Effector memory CD8-positive, alpha-beta T cell (primary cell): ENCODE data around the gene SENP6.
A peak's percentile ranks its signal among the peaks of the same experiment; 100 is the strongest.
"Not testable (repeated sequence)": the region's sequence is repeated elsewhere in the genome, so short reads cannot be mapped to it uniquely, and the experiment has no call there.

Source experiments
- ATAC-seq: fragments of 150-1000 bp; cut with Tn5 transposase; replicated peaks from 2 replicates; pipeline ENCODE4 v1.10.0; 2021; ENCODE audit warnings: mild to moderate bottlenecking, moderate library complexity
- DNase-seq, 3 experiments: peaks; one replicate each; pipeline ENCODE4 v3.0.0; 2021
- H3K27ac Mint-ChIP-seq, 2 donors: one replicate each; pipeline ENCODE4 v1.8.0; 2022; ENCODE audit warnings: mild to moderate bottlenecking in 2 of 2, mixed read lengths in 2 of 2, moderate library complexity in 2 of 2
- H3K27me3 Mint-ChIP-seq, 2 donors: one replicate each; pipeline ENCODE4 v1.8.0; 2022; ENCODE audit warnings: mixed read lengths in 2 of 2
- H3K36me3 Mint-ChIP-seq: one replicate; pipeline ENCODE4 v1.8.0; 2022; ENCODE audit warnings: mild to moderate bottlenecking, moderate library complexity, mixed read lengths; ENCODE audit not compliant: insufficient read depth
- H3K4me1 Mint-ChIP-seq, 2 donors: one replicate each; pipeline ENCODE4 v1.8.0; 2022; ENCODE audit warnings: low read depth in 2 of 2, mixed read lengths in 2 of 2
- H3K4me3 Mint-ChIP-seq, 2 donors: one replicate each; pipeline ENCODE4 v1.8.0; 2022; ENCODE audit warnings: mild to moderate bottlenecking in 2 of 2, mixed read lengths in 2 of 2, moderate library complexity in 2 of 2
- H3K9me3 Mint-ChIP-seq, 2 donors: one replicate each; pipeline ENCODE4 v1.8.0; 2022; ENCODE audit warnings: mixed read lengths in 2 of 2

The SENP6 gene

GRCh38 chr6:75612434-75612833 is 10.8 kb downstream of the SENP6 start:
- DNase-seq (no peak), ATAC-seq (peak; percentile 14)
- no peaks in the 10 kb centered on the region for H3K9me3 Mint-ChIP-seq
- H3K4me1 Mint-ChIP-seq = peaks cover 47 to 73% of the 10 kb centered on the region in 2 donors
- H3K27ac Mint-ChIP-seq = peak overlapping the region; percentile 90 to 91
- no peaks in the 10 kb centered on the region for H3K27me3 Mint-ChIP-seq
- no peaks in the 10 kb centered on the region for H3K36me3 Mint-ChIP-seq
- peak overlapping the region; percentile 70 to 73 for H3K4me3 Mint-ChIP-seq

- Mint-ChIP-seq H3K36me3 (no peaks in the 10 kb centered on the region), H3K4me3 (peak overlapping the region; percentile 70 to 73), H3K27me3 (no peaks in the 10 kb centered on the region), H3K4me1 (peaks cover 49 to 73% of the 10 kb centered on the region in 2 donors), H3K27ac (peak overlapping the region; percentile 90 to 91), H3K9me3 (no peaks in the 10 kb centered on the region)
- DNase-seq (no peak), ATAC-seq (peak; percentile 22)
Observed at GRCh38 chr6:75613056-75613501, 11.4 kb downstream of the SENP6 start.

- H3K36me3 Mint-ChIP-seq = peaks cover 22% of the 10 kb centered on the region
Observed at GRCh38 chr6:75618437-75618836, 16.8 kb downstream of the SENP6 start.

DNA sequence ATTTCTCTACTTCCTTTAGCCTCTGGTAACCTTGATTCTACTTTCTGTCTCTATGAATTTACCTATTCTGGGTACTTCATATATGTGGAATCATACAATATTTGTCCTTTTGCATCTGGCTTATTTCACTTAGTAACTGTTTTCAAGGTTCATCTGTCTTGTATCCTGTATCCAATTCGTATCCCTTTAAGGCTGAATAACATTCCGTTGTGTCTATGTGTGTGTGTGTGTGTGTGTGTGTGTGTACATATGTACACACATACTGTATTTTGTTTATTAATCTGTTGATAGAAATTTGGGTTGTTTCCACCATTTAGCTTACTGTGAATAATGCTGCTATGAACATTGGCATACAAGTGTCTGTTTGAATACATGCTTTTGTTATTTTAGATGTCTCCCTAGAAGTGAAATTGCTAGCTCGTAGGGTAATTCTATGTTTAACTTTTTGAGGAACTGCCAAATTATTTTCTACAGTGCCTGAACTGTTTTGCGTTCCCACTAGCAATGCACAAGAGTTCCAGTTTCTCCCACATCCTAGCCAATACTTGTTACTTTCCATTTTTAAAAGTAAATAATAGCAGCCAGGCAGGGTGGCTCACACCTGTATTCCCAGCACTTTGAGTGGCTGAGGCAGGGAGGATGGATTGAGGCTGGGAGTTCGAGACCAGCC is 17.7 kb downstream of the SENP6 start:
- Mint-ChIP-seq H3K36me3 (peaks cover 31% of the 10 kb centered on the region), H3K27me3 (no peaks in the 10 kb centered on the region), H3K4me1 (peaks cover 41 to 71% of the 10 kb centered on the region in 2 donors), H3K9me3 (no peaks in the 10 kb centered on the region), H3K4me3 (peak overlapping the region; percentile 21 to 69), H3K27ac (peak overlapping the region; percentile 86 to 90)
- no peak for DNase-seq
- no peak for ATAC-seq

More at GRCh38 chr6:75618437-75618836, 16.8 kb downstream of the SENP6 start:
- no peak for ATAC-seq
- Mint-ChIP-seq H3K4me3 (no peak overlapping the region), H3K9me3 (no peaks in the 10 kb centered on the region), H3K27ac (peak overlapping the region; percentile 86 to 90), H3K4me1 (peaks cover 41 to 73% of the 10 kb centered on the region in 2 donors), H3K27me3 (no peaks in the 10 kb centered on the region)
- no peak for DNase-seq

DNA sequence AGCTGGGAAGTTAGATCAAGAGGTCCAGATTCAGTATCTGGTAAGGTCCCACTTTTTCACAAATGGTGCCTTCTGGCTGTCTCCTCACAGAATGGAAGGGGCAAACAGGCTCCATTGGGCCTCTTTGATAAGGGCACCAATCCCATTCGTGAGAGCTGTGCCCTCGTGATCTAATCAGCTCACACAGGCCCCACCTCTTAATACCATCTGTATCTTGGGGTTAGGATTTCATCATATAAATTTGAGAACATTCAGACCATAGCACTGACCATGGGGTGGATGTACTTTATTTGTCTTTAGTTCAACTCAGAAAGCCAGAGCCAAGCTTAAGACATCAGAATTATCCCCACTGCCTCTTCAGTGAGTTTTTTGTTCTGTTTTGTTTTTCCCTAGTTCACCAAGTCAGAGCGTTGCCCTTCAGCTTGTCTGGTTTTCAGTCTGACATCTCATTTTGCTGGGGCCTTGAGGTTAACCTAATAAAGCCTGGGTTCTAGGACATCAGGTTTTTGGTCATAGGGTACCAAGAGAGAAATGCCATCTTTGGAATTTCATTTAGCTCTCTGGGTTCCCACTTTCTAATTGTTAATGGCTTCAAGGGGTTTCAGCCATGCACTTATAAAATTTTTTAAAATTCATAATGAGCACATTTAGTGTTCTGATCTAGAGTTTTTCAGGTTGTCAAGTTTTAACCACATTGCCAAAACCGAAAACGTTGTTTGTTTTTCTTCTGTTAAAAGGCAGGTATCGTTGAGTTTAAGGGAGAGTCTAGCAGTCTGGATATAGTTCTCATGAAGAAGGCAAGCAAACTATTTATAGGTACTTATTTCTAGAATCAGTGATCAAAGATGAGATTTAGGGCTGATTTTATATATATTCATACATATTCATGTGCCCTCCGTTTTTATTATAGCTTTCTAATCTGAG is 19.0 kb downstream of the SENP6 start:
- peak; percentile 51 for ATAC-seq
- peaks cover 44% of the 10 kb centered on the region for H3K36me3 Mint-ChIP-seq
- H3K4me3 Mint-ChIP-seq = peak overlapping the region; percentile 21 to 69
- DNase-seq = no peak
- H3K27me3 Mint-ChIP-seq = no peaks in the 10 kb centered on the region
- H3K9me3 Mint-ChIP-seq = no peaks in the 10 kb centered on the region
- H3K27ac Mint-ChIP-seq = peak overlapping the region; percentile 85 to 86
- H3K4me1 Mint-ChIP-seq = peaks cover 35 to 63% of the 10 kb centered on the region in 2 donors

- ATAC-seq (no peak), DNase-seq (no peak)
- H3K36me3 Mint-ChIP-seq = peaks cover 50% of the 10 kb centered on the region
- no peak overlapping the region for H3K4me3 Mint-ChIP-seq
- peak overlapping the region in 1 of 2 donors; percentile 85 for H3K27ac Mint-ChIP-seq
- no peaks in the 10 kb centered on the region for H3K9me3 Mint-ChIP-seq
- H3K27me3 Mint-ChIP-seq = no peaks in the 10 kb centered on the region
- peaks cover 30 to 55% of the 10 kb centered on the region in 2 donors for H3K4me1 Mint-ChIP-seq
Observed at GRCh38 chr6:75621846-75622245, 20.2 kb downstream of the SENP6 start.

- DNase-seq (no peak), ATAC-seq (no peak)
- H3K9me3 Mint-ChIP-seq = no peaks in the 10 kb centered on the region
- no peaks in the 10 kb centered on the region for H3K27me3 Mint-ChIP-seq
- H3K4me3 Mint-ChIP-seq = no peak overlapping the region
- H3K4me1 Mint-ChIP-seq = peaks cover 21 to 43% of the 10 kb centered on the region in 2 donors
- H3K36me3 Mint-ChIP-seq = peaks cover 56% of the 10 kb centered on the region
- H3K27ac Mint-ChIP-seq = peak overlapping the region in 1 of 2 donors; percentile 65
Observed at GRCh38 chr6:75623491-75623890, 21.8 kb downstream of the SENP6 start.

DNA sequence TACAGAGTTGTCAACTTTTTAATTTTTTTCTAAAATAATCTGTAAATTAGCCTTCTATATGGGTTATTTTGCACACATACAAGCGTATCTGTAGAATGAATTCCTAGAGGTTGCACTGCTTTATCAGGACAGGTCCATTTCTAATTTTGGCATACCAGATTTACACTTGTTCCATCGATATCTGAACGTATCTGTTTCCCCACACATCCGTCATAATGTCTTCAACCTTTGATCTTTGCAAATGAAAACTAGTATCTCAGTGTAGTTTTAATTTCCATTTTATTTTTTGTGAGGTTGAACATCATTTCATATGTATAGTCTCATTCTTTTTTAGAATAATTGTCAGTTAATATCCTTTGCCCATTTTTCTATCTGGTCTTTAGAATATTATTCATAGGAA is 22.7 kb downstream of the SENP6 start:
- H3K27ac Mint-ChIP-seq = no peak overlapping the region
- H3K4me3 Mint-ChIP-seq = no peak overlapping the region
- no peaks in the 10 kb centered on the region for H3K9me3 Mint-ChIP-seq
- H3K27me3 Mint-ChIP-seq = no peaks in the 10 kb centered on the region
- no peak for DNase-seq
- H3K4me1 Mint-ChIP-seq = peaks cover 15 to 34% of the 10 kb centered on the region in 2 donors
- peaks cover 52% of the 10 kb centered on the region for H3K36me3 Mint-ChIP-seq
- ATAC-seq = no peak

DNA sequence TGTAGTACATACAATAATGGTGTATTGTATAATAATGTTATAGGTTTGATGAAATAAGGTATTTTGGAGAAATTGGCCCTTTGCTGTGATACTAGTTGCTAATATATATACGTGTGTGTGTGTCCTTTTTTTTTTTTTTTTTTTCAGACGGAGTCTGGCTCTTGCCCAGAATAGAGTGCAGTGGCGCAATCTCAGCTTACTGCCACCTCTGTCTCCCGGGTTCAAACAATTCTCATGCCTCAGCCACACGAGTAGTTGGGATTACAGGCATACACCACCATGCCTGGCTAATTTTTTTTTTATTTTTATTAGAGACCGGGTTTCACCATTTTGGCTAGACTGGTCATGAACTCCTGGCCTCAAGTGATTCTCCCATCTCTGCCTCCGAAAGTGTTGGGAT is 23.3 kb downstream of the SENP6 start:
- H3K27ac Mint-ChIP-seq = peak overlapping the region in 1 of 2 donors; percentile 35
- no peak overlapping the region for H3K4me3 Mint-ChIP-seq
- peaks cover 10 to 34% of the 10 kb centered on the region in 2 donors for H3K4me1 Mint-ChIP-seq
- no peaks in the 10 kb centered on the region for H3K9me3 Mint-ChIP-seq
- DNase-seq (no peak), ATAC-seq (no peak)
- peaks cover 55% of the 10 kb centered on the region for H3K36me3 Mint-ChIP-seq
- H3K27me3 Mint-ChIP-seq = no peaks in the 10 kb centered on the region

DNA sequence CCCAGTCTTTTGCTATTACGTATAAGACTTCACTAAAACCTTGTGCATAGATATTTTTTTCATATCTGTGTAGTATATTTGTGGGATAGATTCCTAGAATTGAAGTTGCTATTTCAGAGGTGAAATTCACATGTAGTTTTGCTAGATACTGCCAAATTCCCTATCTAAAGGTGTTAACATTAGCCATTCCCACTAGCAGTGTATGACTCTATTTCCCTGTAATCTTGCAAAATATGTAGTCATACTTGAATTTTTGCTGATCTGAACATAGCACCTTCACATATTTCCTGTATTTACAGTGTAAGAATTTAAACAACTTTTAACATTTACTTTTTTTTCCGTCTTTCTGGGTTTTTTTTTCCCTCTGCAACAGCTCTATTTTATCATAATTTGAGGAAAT is 24.9 kb downstream of the SENP6 start:
- Mint-ChIP-seq H3K27me3 (no peaks in the 10 kb centered on the region), H3K4me3 (no peak overlapping the region), H3K36me3 (peaks cover 59% of the 10 kb centered on the region), H3K9me3 (no peaks in the 10 kb centered on the region), H3K27ac (no peak overlapping the region), H3K4me1 (peaks cover 1 to 18% of the 10 kb centered on the region in 2 donors)
- ATAC-seq (no peak), DNase-seq (no peak)

DNA sequence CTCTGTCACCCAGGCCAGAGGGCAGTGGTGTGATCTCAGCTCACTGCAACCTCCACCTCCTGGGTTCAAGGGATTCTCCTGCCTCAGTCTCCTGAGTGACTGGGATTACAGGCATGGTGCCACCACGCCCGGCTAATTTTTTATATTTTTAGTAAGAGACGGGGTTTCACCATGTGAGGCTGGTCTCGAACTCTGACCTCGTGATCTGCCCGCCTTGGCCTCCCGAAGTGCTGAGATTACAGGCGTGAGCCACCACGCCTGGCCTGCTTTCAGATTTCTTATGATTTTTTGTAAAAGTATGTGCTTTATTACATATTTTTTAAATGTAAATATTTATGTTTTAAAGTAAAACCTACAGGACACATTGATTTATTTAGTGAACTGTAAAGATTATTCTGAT is 26.0 kb downstream of the SENP6 start:
- not testable (repeated sequence) for H3K27ac Mint-ChIP-seq, ATAC-seq, H3K27me3 Mint-ChIP-seq, DNase-seq, H3K9me3 Mint-ChIP-seq, H3K4me3 Mint-ChIP-seq
- Mint-ChIP-seq H3K4me1 (peaks cover 1 to 23% of the 10 kb centered on the region in 2 donors), H3K36me3 (peaks cover 57% of the 10 kb centered on the region)

DNA sequence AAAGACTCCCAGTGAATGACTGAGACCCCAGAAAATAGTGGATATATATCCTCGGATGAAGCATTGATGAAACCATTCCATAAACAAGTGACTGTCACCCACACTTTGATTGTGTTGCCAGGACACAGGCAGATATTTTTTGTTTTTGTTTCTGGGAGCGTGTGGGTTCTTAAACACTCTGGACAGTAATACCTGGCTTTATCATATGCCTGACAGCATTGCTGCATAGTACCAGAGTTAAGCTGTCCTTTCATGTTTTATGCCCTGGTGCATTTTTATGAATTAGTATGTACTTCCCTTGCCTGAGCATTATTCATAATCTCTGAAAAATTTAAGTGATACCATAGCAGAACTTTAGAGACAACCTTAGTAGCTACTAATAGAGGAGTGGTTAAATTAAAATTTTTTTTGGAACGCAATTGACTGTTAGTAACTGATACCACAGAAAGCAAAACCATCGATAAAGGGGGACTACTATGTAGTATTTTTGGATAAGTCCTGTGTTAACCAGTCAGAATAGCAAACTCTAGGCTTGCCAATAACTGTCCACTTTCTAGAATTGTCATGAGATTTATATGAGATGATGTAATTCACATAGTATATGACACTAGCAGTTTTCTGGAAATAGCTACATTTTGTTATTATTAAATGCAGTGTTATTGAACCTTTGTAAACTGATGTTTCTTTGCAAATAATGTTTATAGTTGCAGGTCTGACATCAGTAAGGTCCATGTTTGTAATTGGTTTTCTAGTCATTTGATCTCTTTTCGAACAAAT is 30.4 kb downstream of the SENP6 start:
- no peak overlapping the region for H3K4me3 Mint-ChIP-seq
- peaks cover 41% of the 10 kb centered on the region for H3K36me3 Mint-ChIP-seq
- H3K27me3 Mint-ChIP-seq = no peaks in the 10 kb centered on the region
- no peak for ATAC-seq
- DNase-seq = no peak
- H3K9me3 Mint-ChIP-seq = no peaks in the 10 kb centered on the region
- H3K27ac Mint-ChIP-seq = no peak overlapping the region
- peaks cover 3 to 22% of the 10 kb centered on the region in 2 donors for H3K4me1 Mint-ChIP-seq

GRCh38 chr6:75633045-75633444 is 31.4 kb downstream of the SENP6 start:
- Mint-ChIP-seq H3K27ac (peak overlapping the region in 1 of 2 donors; percentile 22), H3K9me3 (no peaks in the 10 kb centered on the region), H3K27me3 (no peaks in the 10 kb centered on the region), H3K36me3 (peaks cover 44% of the 10 kb centered on the region), H3K4me3 (no peak overlapping the region), H3K4me1 (peaks cover 3 to 22% of the 10 kb centered on the region in 2 donors)
- ATAC-seq = no peak
- no peak for DNase-seq
